ENCODE data around the gene B3GNT3. TPM values are rescaled to one million over a fixed set of nuclear protein-coding genes. Genes with fewer than 3 reads are reported as not detected.
A peak's percentile ranks its signal among the peaks of the same experiment; 100 is the strongest.

The B3GNT3 gene
- total and polyA plus RNA-seq, 2 of the 13 experiments (the other 11 are each of a cell fraction or from before 2014, with no cell fraction given), result 0.86 to 4.0 TPM

DNA sequence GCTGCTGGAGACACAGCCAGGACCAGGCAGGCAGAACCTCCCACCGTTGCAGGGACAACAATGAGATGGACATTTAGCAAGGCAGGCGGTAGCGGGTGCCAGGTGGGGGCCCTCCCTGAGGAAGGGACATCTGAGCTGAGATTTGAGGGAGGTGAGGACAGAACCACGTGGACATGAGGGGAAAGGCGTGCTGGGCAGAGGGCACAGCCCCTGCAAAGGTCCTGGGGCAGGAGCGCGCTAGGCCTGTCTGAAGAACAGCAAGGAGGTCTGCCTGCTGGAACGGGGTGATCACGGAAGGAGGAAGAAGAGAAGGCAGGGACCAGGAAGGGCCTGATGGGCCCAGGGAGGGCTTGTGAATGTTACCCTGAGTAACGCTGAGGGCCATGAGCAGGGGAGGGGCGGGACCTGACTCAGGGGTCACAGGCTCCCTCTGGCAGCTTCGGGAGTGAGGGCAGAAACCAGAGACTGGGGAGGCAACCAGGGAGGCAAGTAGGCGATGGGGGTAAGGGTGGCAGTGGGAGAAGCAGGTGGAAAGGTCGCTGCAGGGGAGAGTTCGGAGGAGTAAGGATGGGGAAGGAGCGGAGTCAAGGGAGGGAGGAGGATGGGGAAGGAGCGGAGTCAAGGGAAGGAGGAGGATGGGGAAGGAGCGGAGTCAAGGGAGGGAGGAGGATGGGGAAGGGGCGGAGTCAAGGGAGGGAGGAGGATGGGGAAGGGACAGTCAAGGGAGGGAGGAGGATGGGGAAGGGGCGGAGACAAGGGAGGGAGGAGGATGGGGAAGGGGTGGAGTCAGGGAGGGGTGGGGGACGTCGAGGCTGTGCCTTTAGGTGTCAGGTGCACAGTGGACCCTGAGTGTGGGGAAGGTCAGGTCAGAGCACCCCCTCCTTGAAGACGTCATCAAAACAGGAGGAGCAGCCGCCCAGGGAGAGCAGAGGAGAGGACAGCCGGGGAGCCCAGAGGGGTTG is 15.7 kb upstream of the B3GNT3 start (continued):
- TF ChIP-seq, protein P1, sequence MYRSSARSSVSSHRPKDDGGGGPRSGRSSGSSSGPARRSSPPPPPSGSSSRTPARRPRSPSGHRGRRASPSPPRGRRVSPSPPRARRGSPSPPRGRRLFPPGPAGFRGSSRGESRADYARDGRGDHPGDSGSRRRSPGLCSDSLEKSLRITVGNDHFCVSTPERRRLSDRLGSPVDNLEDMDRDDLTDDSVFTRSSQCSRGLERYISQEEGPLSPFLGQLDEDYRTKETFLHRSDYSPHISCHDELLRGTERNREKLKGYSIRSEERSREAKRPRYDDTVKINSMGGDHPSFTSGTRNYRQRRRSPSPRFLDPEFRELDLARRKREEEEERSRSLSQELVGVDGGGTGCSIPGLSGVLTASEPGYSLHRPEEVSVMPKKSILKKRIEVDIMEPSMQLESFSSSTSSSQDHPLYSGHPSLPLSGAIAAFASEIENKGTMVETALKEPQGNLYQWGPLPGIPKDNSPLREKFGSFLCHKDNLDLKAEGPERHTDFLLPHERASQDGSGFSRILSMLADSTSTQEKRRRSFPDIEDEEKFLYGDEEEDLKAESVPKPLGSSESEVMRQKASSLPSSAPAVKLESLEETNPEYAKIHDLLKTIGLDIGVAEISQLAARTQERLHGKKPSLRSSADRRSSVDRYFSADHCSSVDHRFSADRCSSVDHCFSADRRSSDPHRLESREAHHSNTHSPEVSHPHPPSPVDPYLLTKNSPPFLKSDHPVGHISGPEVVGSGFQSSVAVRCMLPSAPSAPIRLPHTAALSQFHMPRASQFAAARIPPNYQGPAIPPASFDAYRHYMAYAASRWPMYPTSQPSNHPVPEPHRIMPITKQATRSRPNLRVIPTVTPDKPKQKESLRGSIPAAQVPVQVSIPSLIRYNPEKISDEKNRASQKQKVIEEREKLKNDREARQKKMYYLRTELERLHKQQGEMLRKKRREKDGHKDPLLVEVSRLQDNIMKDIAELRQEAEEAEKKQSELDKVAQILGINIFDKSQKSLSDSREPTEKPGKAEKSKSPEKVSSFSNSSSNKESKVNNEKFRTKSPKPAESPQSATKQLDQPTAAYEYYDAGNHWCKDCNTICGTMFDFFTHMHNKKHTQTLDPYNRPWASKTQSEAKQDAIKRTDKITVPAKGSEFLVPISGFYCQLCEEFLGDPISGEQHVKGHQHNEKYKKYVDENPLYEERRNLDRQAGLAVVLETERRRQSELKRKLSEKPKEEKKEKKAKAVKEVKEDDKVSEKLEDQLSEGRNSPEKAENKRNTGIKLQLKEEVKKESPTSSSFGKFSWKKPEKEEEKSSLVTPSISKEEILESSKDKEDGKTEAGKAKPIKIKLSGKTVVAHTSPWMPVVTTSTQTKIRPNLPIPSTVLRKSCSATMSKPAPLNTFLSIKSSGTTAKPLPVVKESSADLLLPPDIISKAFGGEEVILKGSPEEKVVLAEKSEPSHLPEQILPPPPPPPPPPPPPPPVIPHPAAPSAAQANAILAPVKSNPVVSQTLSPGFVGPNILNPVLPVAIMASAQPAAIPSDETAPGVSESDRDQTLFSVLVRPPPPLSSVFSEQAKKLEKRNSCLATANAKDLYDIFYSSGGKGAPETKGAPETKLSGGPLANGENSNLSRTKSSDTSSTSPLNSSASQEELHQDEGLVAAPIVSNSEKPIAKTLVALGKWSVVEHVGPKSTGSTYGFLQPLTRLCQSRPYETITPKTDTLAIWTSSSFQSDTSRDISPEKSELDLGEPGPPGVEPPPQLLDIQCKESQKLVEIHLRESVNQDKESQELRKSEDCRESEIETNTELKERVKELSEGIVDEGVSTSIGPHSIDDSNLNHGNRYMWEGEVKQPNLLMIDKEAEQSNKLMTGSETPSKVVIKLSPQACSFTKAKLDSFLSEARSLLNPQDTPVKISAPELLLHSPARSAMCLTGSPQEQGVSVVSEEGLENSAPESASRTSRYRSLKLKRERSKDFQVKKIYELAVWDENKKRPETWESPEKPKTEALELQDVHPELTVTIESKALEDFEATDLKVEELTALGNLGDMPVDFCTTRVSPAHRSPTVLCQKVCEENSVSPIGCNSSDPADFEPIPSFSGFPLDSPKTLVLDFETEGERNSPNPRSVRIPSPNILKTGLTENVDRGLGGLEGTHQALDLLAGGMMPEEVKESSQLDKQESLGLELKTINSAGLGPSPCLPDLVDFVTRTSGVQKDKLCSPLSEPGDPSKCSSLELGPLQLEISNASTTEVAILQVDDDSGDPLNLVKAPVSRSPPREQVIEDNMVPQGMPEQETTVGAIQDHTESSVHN (CRISPR knock-in tag; IDR thresholded peaks at IDR 0.05), result no peak
- TF ChIP-seq ZNF20 (CRISPR knock-in tag; IDR thresholded peaks at IDR 0.05), result no peak
- no peak for TF ChIP-seq ZNF615 (CRISPR knock-in tag; IDR thresholded peaks at IDR 0.05; ENCODE audit: borderline replicate concordance)
- TF ChIP-seq FOXC1 (CRISPR knock-in tag; IDR thresholded peaks at IDR 0.05; ENCODE audit: borderline replicate concordance), result no peak
- TF ChIP-seq ZKSCAN5 (CRISPR knock-in tag; IDR thresholded peaks at IDR 0.05), result no peak
- no peak for TF ChIP-seq SP5 (CRISPR knock-in tag; IDR thresholded peaks at IDR 0.05; ENCODE audit: borderline replicate concordance, low read depth)
- TF ChIP-seq HDAC1 (CRISPR knock-in tag; IDR thresholded peaks at IDR 0.05), result no peak
- TF ChIP-seq, protein P2, sequence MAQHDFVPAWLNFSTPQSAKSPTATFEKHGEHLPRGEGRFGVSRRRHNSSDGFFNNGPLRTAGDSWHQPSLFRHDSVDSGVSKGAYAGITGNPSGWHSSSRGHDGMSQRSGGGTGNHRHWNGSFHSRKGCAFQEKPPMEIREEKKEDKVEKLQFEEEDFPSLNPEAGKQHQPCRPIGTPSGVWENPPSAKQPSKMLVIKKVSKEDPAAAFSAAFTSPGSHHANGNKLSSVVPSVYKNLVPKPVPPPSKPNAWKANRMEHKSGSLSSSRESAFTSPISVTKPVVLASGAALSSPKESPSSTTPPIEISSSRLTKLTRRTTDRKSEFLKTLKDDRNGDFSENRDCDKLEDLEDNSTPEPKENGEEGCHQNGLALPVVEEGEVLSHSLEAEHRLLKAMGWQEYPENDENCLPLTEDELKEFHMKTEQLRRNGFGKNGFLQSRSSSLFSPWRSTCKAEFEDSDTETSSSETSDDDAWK (CRISPR knock-in tag; IDR thresholded peaks at IDR 0.05), result no peak
- TF ChIP-seq HOXD1 (CRISPR knock-in tag; IDR thresholded peaks at IDR 0.05), result no peak
- TF ChIP-seq, protein P3, sequence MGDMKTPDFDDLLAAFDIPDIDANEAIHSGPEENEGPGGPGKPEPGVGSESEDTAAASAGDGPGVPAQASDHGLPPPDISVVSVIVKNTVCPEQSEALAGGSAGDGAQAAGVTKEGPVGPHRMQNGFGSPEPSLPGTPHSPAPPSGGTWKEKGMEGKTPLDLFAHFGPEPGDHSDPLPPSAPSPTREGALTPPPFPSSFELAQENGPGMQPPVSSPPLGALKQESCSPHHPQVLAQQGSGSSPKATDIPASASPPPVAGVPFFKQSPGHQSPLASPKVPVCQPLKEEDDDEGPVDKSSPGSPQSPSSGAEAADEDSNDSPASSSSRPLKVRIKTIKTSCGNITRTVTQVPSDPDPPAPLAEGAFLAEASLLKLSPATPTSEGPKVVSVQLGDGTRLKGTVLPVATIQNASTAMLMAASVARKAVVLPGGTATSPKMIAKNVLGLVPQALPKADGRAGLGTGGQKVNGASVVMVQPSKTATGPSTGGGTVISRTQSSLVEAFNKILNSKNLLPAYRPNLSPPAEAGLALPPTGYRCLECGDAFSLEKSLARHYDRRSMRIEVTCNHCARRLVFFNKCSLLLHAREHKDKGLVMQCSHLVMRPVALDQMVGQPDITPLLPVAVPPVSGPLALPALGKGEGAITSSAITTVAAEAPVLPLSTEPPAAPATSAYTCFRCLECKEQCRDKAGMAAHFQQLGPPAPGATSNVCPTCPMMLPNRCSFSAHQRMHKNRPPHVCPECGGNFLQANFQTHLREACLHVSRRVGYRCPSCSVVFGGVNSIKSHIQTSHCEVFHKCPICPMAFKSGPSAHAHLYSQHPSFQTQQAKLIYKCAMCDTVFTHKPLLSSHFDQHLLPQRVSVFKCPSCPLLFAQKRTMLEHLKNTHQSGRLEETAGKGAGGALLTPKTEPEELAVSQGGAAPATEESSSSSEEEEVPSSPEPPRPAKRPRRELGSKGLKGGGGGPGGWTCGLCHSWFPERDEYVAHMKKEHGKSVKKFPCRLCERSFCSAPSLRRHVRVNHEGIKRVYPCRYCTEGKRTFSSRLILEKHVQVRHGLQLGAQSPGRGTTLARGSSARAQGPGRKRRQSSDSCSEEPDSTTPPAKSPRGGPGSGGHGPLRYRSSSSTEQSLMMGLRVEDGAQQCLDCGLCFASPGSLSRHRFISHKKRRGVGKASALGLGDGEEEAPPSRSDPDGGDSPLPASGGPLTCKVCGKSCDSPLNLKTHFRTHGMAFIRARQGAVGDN (CRISPR knock-in tag; IDR thresholded peaks at IDR 0.05), result 0 out of 2 replicates have a peak, but pooled peaks have one; percentile 33
- TF ChIP-seq MEIS2 (CRISPR knock-in tag; IDR thresholded peaks at IDR 0.05), result no peak
- TF ChIP-seq, protein P4, sequence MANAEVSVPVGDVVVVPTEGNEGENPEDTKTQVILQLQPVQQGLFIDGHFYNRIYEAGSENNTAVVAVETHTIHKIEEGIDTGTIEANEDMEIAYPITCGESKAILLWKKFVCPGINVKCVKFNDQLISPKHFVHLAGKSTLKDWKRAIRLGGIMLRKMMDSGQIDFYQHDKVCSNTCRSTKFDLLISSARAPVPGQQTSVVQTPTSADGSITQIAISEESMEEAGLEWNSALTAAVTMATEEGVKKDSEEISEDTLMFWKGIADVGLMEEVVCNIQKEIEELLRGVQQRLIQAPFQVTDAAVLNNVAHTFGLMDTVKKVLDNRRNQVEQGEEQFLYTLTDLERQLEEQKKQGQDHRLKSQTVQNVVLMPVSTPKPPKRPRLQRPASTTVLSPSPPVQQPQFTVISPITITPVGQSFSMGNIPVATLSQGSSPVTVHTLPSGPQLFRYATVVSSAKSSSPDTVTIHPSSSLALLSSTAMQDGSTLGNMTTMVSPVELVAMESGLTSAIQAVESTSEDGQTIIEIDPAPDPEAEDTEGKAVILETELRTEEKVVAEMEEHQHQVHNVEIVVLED (CRISPR knock-in tag; IDR thresholded peaks at IDR 0.05; ENCODE audit: borderline replicate concordance), result no peak

All from HepG2 (cell line).